Tibial nerve (tissue), 3 donors: ENCODE measurements around the gene RAB40B.

Experiments
- POLR2A ChIP-seq, 2 donors: fragments of 450-650 bp; IDR thresholded peaks; one replicate each; pipeline ENCODE4 v1.6.1; 2017; ENCODE audit warnings: antibody characterized with exemption in 2 of 2, mild to moderate bottlenecking in 2 of 2, moderate library complexity in 2 of 2
- TF ChIP-seq, protein P1 (sequence below), 5 experiments: fragments of 200-600 bp in 3 of 5; fragments of 450-650 bp in 2 of 5; sonication (generic) in 3 of 5; IDR thresholded peaks; one replicate each; pipeline ENCODE4 v1.5.1; 2016 to 2019; ENCODE audit warnings: antibody characterized with exemption in 5 of 5, mild to moderate bottlenecking in 3 of 5, moderate library complexity in 2 of 5

DNA sequence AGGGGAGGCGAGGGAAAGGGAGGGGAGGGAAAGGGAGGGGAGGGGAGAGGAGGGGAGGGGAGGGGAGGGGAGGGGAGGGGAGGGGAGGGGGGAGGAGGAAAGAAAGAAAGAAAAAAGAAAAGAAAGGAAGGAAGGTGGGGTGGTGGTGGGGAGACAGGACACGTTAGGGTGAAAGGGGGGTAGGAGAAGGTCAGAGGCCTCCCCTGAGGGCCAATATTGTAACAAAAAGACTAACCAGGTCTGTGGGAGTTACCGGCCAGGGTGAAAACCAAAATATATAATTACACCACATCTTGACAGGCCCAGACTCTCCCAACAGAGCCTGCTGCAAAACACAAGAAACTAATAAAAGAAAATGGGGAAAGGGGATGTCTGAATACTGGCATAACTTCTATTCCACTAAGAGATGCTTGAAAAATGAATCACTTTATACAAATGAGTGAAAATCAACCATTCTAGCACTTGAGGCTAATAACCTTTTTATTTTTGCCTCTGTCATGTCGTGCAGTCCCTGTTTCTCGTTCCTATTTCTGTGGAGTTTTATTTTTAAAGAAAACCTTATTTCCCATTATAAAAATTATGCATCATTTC lies 60.2 kb downstream of the RAB40B start:
- TF ChIP-seq POLR2A (IDR thresholded peaks at IDR 0.05): no peak
- TF ChIP-seq, protein P1, sequence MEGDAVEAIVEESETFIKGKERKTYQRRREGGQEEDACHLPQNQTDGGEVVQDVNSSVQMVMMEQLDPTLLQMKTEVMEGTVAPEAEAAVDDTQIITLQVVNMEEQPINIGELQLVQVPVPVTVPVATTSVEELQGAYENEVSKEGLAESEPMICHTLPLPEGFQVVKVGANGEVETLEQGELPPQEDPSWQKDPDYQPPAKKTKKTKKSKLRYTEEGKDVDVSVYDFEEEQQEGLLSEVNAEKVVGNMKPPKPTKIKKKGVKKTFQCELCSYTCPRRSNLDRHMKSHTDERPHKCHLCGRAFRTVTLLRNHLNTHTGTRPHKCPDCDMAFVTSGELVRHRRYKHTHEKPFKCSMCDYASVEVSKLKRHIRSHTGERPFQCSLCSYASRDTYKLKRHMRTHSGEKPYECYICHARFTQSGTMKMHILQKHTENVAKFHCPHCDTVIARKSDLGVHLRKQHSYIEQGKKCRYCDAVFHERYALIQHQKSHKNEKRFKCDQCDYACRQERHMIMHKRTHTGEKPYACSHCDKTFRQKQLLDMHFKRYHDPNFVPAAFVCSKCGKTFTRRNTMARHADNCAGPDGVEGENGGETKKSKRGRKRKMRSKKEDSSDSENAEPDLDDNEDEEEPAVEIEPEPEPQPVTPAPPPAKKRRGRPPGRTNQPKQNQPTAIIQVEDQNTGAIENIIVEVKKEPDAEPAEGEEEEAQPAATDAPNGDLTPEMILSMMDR (IDR thresholded peaks at IDR 0.05): no peak
